ENCODE results near the gene UTS2B.

Gene UTS2B

GRCh38 chr3:191329654-191330529 is at the start of gene UTS2B:
Gene UTS2B, minus strand, starts transcription at chr3:191330526. Its CDS starts 48,337 bp downstream, at chr3:191282189.
- Mint-ChIP-seq H3K36me3 (ENCODE audit: low read depth) (no peaks in the 10 kb centered on the region), H3K4me1 (ENCODE audit: low read depth) (peaks cover 16% of the 10 kb centered on the region), H3K4me3 (peak within 1 kb of the TSS; percentile 75), H3K9me3 (no peaks in the 10 kb centered on the region), H3K27ac (peak within 1 kb of the TSS; percentile 78), H3K27me3 (ENCODE audit: low read depth) (peaks cover 19% of the 10 kb centered on the region)

- Mint-ChIP-seq H3K9me3 (no peaks in the 10 kb centered on the region), H3K27ac (no peak overlapping the region), H3K27me3 (ENCODE audit: low read depth) (no peaks in the 10 kb centered on the region), H3K36me3 (ENCODE audit: low read depth) (peaks cover 7% of the 10 kb centered on the region), H3K4me3 (no peak overlapping the region), H3K4me1 (ENCODE audit: low read depth) (peaks cover 9% of the 10 kb centered on the region)
Measured at GRCh38 chr3:191380001-191380400, 49.7 kb upstream of the UTS2B start.

- Mint-ChIP-seq H3K4me3 (no peak overlapping the region), H3K4me1 (ENCODE audit: low read depth) (peaks cover 9% of the 10 kb centered on the region), H3K27me3 (ENCODE audit: low read depth) (no peaks in the 10 kb centered on the region), H3K9me3 (no peaks in the 10 kb centered on the region), H3K36me3 (ENCODE audit: low read depth) (peaks cover 7% of the 10 kb centered on the region), H3K27ac (no peak overlapping the region)
Measured at GRCh38 chr3:191379446-191379845, 49.1 kb upstream of the UTS2B start.

- H3K4me1 Mint-ChIP-seq (ENCODE audit: low read depth) = peaks cover 9% of the 10 kb centered on the region
- H3K27ac Mint-ChIP-seq = no peak overlapping the region
- no peaks in the 10 kb centered on the region for H3K27me3 Mint-ChIP-seq (ENCODE audit: low read depth)
- H3K9me3 Mint-ChIP-seq = no peaks in the 10 kb centered on the region
- peaks cover 7% of the 10 kb centered on the region for H3K36me3 Mint-ChIP-seq (ENCODE audit: low read depth)
- H3K4me3 Mint-ChIP-seq = no peak overlapping the region
Measured at GRCh38 chr3:191378142-191378812, 48.0 kb upstream of the UTS2B start.

- Mint-ChIP-seq H3K4me1 (ENCODE audit: low read depth) (peaks cover 9% of the 10 kb centered on the region), H3K27ac (no peak overlapping the region), H3K36me3 (ENCODE audit: low read depth) (peaks cover 4% of the 10 kb centered on the region), H3K4me3 (no peak overlapping the region), H3K9me3 (no peaks in the 10 kb centered on the region), H3K27me3 (ENCODE audit: low read depth) (no peaks in the 10 kb centered on the region)
Measured at GRCh38 chr3:191376516-191377141, 46.3 kb upstream of the UTS2B start.

GRCh38 chr3:191373327-191373726 is 43.0 kb upstream of the UTS2B start:
- no peaks in the 10 kb centered on the region for H3K9me3 Mint-ChIP-seq
- no peaks in the 10 kb centered on the region for H3K36me3 Mint-ChIP-seq (ENCODE audit: low read depth)
- no peaks in the 10 kb centered on the region for H3K27me3 Mint-ChIP-seq (ENCODE audit: low read depth)
- H3K27ac Mint-ChIP-seq = no peak overlapping the region
- no peak overlapping the region for H3K4me3 Mint-ChIP-seq
- peaks cover 2% of the 10 kb centered on the region for H3K4me1 Mint-ChIP-seq (ENCODE audit: low read depth)

GRCh38 chr3:191372122-191372521 is 41.8 kb upstream of the UTS2B start:
- Mint-ChIP-seq H3K27ac (no peak overlapping the region), H3K4me1 (ENCODE audit: low read depth) (no peaks in the 10 kb centered on the region), H3K36me3 (ENCODE audit: low read depth) (no peaks in the 10 kb centered on the region), H3K9me3 (no peaks in the 10 kb centered on the region), H3K27me3 (ENCODE audit: low read depth) (no peaks in the 10 kb centered on the region), H3K4me3 (no peak overlapping the region)

GRCh38 chr3:191369616-191370010 is 39.3 kb upstream of the UTS2B start:
- Mint-ChIP-seq H3K4me1 (ENCODE audit: low read depth) (peaks cover 3% of the 10 kb centered on the region), H3K4me3 (no peak overlapping the region), H3K36me3 (ENCODE audit: low read depth) (peaks cover 2% of the 10 kb centered on the region), H3K9me3 (no peaks in the 10 kb centered on the region), H3K27me3 (ENCODE audit: low read depth) (no peaks in the 10 kb centered on the region), H3K27ac (no peak overlapping the region)

GRCh38 chr3:191368755-191369615 is 38.7 kb upstream of the UTS2B start:
- Mint-ChIP-seq H3K9me3 (no peaks in the 10 kb centered on the region), H3K4me1 (ENCODE audit: low read depth) (peaks cover 3% of the 10 kb centered on the region), H3K36me3 (ENCODE audit: low read depth) (peaks cover 2% of the 10 kb centered on the region), H3K27ac (no peak overlapping the region), H3K27me3 (ENCODE audit: low read depth) (no peaks in the 10 kb centered on the region), H3K4me3 (no peak overlapping the region)

- no peak overlapping the region for H3K4me3 Mint-ChIP-seq
- no peaks in the 10 kb centered on the region for H3K9me3 Mint-ChIP-seq
- no peak overlapping the region for H3K27ac Mint-ChIP-seq
- H3K4me1 Mint-ChIP-seq (ENCODE audit: low read depth) = peaks cover 3% of the 10 kb centered on the region
- peaks cover 2% of the 10 kb centered on the region for H3K36me3 Mint-ChIP-seq (ENCODE audit: low read depth)
- no peaks in the 10 kb centered on the region for H3K27me3 Mint-ChIP-seq (ENCODE audit: low read depth)
Measured at GRCh38 chr3:191366675-191367074, 36.3 kb upstream of the UTS2B start.

GRCh38 chr3:191363221-191363620 is 32.9 kb upstream of the UTS2B start:
- no peak overlapping the region for H3K4me3 Mint-ChIP-seq
- no peak overlapping the region for H3K27ac Mint-ChIP-seq
- peaks cover 9% of the 10 kb centered on the region for H3K4me1 Mint-ChIP-seq (ENCODE audit: low read depth)
- no peaks in the 10 kb centered on the region for H3K27me3 Mint-ChIP-seq (ENCODE audit: low read depth)
- no peaks in the 10 kb centered on the region for H3K9me3 Mint-ChIP-seq
- H3K36me3 Mint-ChIP-seq (ENCODE audit: low read depth) = peaks cover 12% of the 10 kb centered on the region

- H3K4me3 Mint-ChIP-seq = no peak overlapping the region
- no peaks in the 10 kb centered on the region for H3K9me3 Mint-ChIP-seq
- peaks cover 12% of the 10 kb centered on the region for H3K36me3 Mint-ChIP-seq (ENCODE audit: low read depth)
- peaks cover 9% of the 10 kb centered on the region for H3K4me1 Mint-ChIP-seq (ENCODE audit: low read depth)
- no peaks in the 10 kb centered on the region for H3K27me3 Mint-ChIP-seq (ENCODE audit: low read depth)
- H3K27ac Mint-ChIP-seq = no peak overlapping the region
Measured at GRCh38 chr3:191362524-191363090, 32.3 kb upstream of the UTS2B start.

- Mint-ChIP-seq H3K27me3 (ENCODE audit: low read depth) (no peaks in the 10 kb centered on the region), H3K4me1 (ENCODE audit: low read depth) (peaks cover 9% of the 10 kb centered on the region), H3K36me3 (ENCODE audit: low read depth) (peaks cover 12% of the 10 kb centered on the region), H3K4me3 (no peak overlapping the region), H3K27ac (no peak overlapping the region), H3K9me3 (no peaks in the 10 kb centered on the region)
Measured at GRCh38 chr3:191362037-191362436, 31.7 kb upstream of the UTS2B start.

- no peaks in the 10 kb centered on the region for H3K27me3 Mint-ChIP-seq (ENCODE audit: low read depth)
Measured at GRCh38 chr3:191361456-191361855, 31.1 kb upstream of the UTS2B start.

More at GRCh38 chr3:191361456-191361855, 31.1 kb upstream of the UTS2B start:
- no peaks in the 10 kb centered on the region for H3K9me3 Mint-ChIP-seq
- H3K4me1 Mint-ChIP-seq (ENCODE audit: low read depth) = peaks cover 5% of the 10 kb centered on the region
- H3K36me3 Mint-ChIP-seq (ENCODE audit: low read depth) = peaks cover 11% of the 10 kb centered on the region
- H3K27ac Mint-ChIP-seq = no peak overlapping the region
- no peak overlapping the region for H3K4me3 Mint-ChIP-seq
